ENCODE measurements around the gene KSR2. TPM values are rescaled to one million over a fixed set of nuclear protein-coding genes. Genes with fewer than 3 reads are reported as not detected.

Gene KSR2
- total RNA-seq, 1 experiment from 2014 or later: 1.3 TPM

- Mint-ChIP-seq H3K27ac (no peak overlapping the region), H3K27me3 (ENCODE audit: low read depth) (no peaks in the 10 kb centered on the region), H3K9me3 (no peaks in the 10 kb centered on the region), H3K4me3 (no peak overlapping the region), H3K36me3 (ENCODE audit: insufficient read depth in 1 of 3, low read depth in 3 of 3) (no peaks in the 10 kb centered on the region), H3K4me1 (no peaks in the 10 kb centered on the region)
- Histone ChIP-seq H3K9ac (ENCODE audit: extremely low read depth, insufficient read length, low read length) (no peak overlapping the region), H4K91ac (ENCODE audit: insufficient read length, low read depth, low read length) (no peak overlapping the region), H3T11ph (ENCODE audit: low read length) (no peak overlapping the region), H2BK5ac (ENCODE audit: insufficient read length, low read length) (no peak overlapping the region), H4K8ac (replicated peaks; ENCODE audit: insufficient read length, low read depth, low read length) (no peak overlapping the region), H2BK20ac (ENCODE audit: low read depth, low read length, poor library complexity, severe bottlenecking) (no peak overlapping the region), H3K18ac (ENCODE audit: insufficient read length, low read depth, low read length) (no peak overlapping the region), H3K23me2 (ENCODE audit: insufficient read length, low read depth, low read length, poor library complexity, severe bottlenecking) (no peaks in the 10 kb centered on the region), H2AFZ (ENCODE audit: low read length) (no peak overlapping the region), H2BK120ac (ENCODE audit: low read depth, low read length, poor library complexity, severe bottlenecking) (no peak overlapping the region), H3K14ac (ENCODE audit: insufficient read depth, low read length) (no peak overlapping the region), H3K4me1 (ENCODE audit: insufficient read depth, low read length) (no peaks in the 10 kb centered on the region), H2BK15ac (ENCODE audit: low read depth, low read length) (no peak overlapping the region), H4K20me1 (ENCODE audit: control insufficient read depth, insufficient read depth, insufficient read length) (peaks cover 4% of the 10 kb centered on the region), H4K5ac (ENCODE audit: insufficient read length, low read depth, low read length) (no peak overlapping the region), H3K4me2 (ENCODE audit: insufficient read depth, insufficient read length, low read length) (no peak overlapping the region), H3K56ac (ENCODE audit: insufficient read length, low read depth, low read length) (no peak overlapping the region), H3K27ac (ENCODE audit: insufficient read length, low read depth, low read length) (no peak overlapping the region), H3K79me1 (ENCODE audit: insufficient read depth, low read depth, low read length, poor library complexity, severe bottlenecking) (no peaks in the 10 kb centered on the region), H2BK12ac (ENCODE audit: insufficient read length, low read depth, low read length) (no peak overlapping the region), H3K27me3 (ENCODE audit: insufficient read depth, low read length) (no peaks in the 10 kb centered on the region), H2AK5ac (ENCODE audit: insufficient read length, low read length) (no peak overlapping the region), H3K4ac (ENCODE audit: low read depth, low read length) (no peak overlapping the region), H3K23ac (ENCODE audit: insufficient read length, low read depth, low read length) (no peak overlapping the region), H3K79me2 (ENCODE audit: insufficient read depth, low read length) (no peaks in the 10 kb centered on the region), H3K9me3 (ENCODE audit: control insufficient read depth, low read depth, low read length) (no peaks in the 10 kb centered on the region)
- no peak for DNase-seq
- 100% methylated on average over 1 of the region's 3 CpGs for WGBS (ENCODE audit: extremely low coverage, insufficient read length, low lambda C conversion rate)
- no peak for TF ChIP-seq CTCF (conservative IDR thresholded peaks at IDR 0.05)
These were observed 534.9 kb downstream of the KSR2 start for GRCh38 chr12:117433878-117434277.

All from H9 (cell line).